ENCODE measurements around the gene VWA1.
"Not testable (repeated sequence)": the region's sequence is repeated elsewhere in the genome, so short reads cannot be mapped to it uniquely, and the experiment has no call there.

DNA sequence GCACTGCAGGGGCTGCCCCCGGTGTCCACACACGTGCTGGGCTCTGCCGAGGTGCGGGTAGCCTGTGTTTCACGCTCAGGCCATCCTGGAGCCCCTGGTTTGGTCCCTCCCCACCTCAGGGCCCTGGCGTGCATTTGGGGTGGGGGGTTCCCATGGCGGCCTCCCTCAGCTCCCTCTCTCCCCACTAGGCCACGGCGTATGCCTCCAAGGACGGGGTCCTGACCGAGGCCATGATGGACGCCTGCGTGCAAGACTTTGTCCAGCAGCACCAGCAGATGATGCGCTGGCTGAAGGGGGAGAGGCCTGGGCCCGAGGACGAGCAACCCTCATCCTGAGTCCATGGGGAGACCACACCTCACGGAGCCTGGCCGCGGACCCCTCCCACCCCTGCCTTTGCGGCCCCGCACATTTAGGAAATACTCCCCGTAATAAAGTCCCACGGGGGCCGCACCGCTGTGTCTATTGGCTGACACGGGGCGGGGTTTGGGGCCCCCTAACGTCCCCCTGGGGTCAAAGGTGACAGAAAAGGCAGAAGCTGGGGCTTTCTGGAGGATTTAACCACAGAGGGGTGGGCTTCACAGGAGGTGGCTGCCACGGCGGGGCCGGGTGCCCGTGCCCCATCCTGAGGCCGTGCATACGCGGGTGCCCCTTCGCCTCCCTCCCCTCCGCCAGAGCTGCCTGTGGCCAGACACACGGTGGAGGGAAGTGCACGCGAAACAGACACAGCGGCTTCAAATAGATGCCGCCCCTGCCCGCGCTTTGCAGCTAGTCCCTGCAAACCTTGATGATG is 32.9 kb downstream of the VWA1 start:
- not testable (repeated sequence) for TF ChIP-seq ZNF274 (IDR thresholded peaks at IDR 0.05; ENCODE audit: low read depth, low read length); YY1 (IDR thresholded peaks at IDR 0.05; ENCODE audit: insufficient read depth, insufficient read length); SUZ12 (IDR thresholded peaks at IDR 0.05; ENCODE audit: extremely low read depth, insufficient read depth, insufficient read length)

Data from NT2/D1 (cell line).